SK-N-SH (cell line): ENCODE measurements around the gene BNC2. TPM values are rescaled to one million over a fixed set of nuclear protein-coding genes. Genes with fewer than 3 reads are reported as not detected.

Source experiments
- CTCF ChIA-PET: fragments of 300-600, 350-600 bp; formaldehyde crosslinking; extraction: SDS; loops from one replicate; lab custom pipeline; 2021; lab: Yijun Ruan, JAX
- POLR2A ChIA-PET: fragments of 350-600 bp; sonication (Branson Sonifier 250); formaldehyde crosslinking; extraction: SDS; loops from one replicate; lab custom pipeline; 2020; ENCODE audit warnings: antibody characterized with exemption, inconsistent platforms; lab: Yijun Ruan, JAX
- DNase-seq: peaks from one replicate; pipeline ENCODE4 v3.0.0; 2012
- H2AFZ ChIP-seq: fragments of 200-600 bp; sonication (generic); 2 replicates; pipeline ENCODE4 v1.8.1; 2016; ENCODE audit warnings: antibody characterized with exemption, mild to moderate bottlenecking, low read depth
- H3F3A ChIP-seq: fragments of 200-600 bp; sonication (generic); replicated peaks from 2 replicates; pipeline ENCODE3; 2016; ENCODE audit warnings: antibody characterized with exemption, mild to moderate bottlenecking; ENCODE audit not compliant: insufficient read depth
- H3K27ac ChIP-seq, 2 experiments: fragments of 200-500 bp in 1 of 2; fragments of 200-600 bp in 1 of 2; sonication (Bioruptor generic) in 1 of 2; sonication (generic), shearing (Covaris generic) in 1 of 2; 2 replicates each; pipeline versions ENCODE4 v1.5.1 to v1.6.1; 2014 to 2016; ENCODE audit warnings: low read depth in 2 of 2, inconsistent platforms in 1 of 2, low read length in 1 of 2, mild to moderate bottlenecking in 1 of 2, mixed read lengths in 1 of 2
- H3K27me3 ChIP-seq: fragments of 200-600 bp; sonication (generic), shearing (Covaris generic); 2 replicates; pipeline ENCODE4 v1.6.1; 2016; ENCODE audit warnings: mixed run types; ENCODE audit not compliant: insufficient read depth
- H3K36me3 ChIP-seq, 2 experiments: fragments of 200-500 bp in 1 of 2; fragments of 200-600 bp in 1 of 2; sonication (Bioruptor generic) in 1 of 2; sonication (generic) in 1 of 2; replicated peaks in 1 of 2; 2 replicates each; pipeline versions ENCODE3 to v1.5.1; 2014 to 2016; ENCODE audit warnings: low read length in 1 of 2, mild to moderate bottlenecking in 1 of 2; ENCODE audit not compliant: insufficient read depth in 2 of 2, control insufficient read depth in 1 of 2
- H3K4me1 ChIP-seq, 2 experiments: fragments of 200-500 bp in 1 of 2; fragments of 200-600 bp in 1 of 2; sonication (Bioruptor generic) in 1 of 2; sonication (generic), shearing (Covaris generic) in 1 of 2; 2 replicates each; pipeline versions ENCODE4 v1.5.1 to v1.6.1; 2014 to 2016; ENCODE audit warnings: low read depth in 1 of 2, low read length in 1 of 2, mixed run types in 1 of 2; ENCODE audit not compliant: insufficient read depth in 2 of 2, control insufficient read depth in 1 of 2
- H3K4me2 ChIP-seq: fragments of 200-600 bp; sonication (generic), shearing (Covaris generic); 2 replicates; pipeline ENCODE4 v1.6.1; 2017; ENCODE audit warnings: mixed run types
- H3K4me3 ChIP-seq, 2 experiments: fragments of 200-500 bp in 1 of 2; fragments of 200-600 bp in 1 of 2; sonication (Bioruptor generic) in 1 of 2; sonication (generic), shearing (Covaris generic) in 1 of 2; 2 replicates each; pipeline versions ENCODE4 v1.5.1 to v1.8.1; 2014 to 2016; ENCODE audit warnings: low read depth in 2 of 2, inconsistent platforms in 1 of 2, low read length in 1 of 2, mild to moderate bottlenecking in 1 of 2, mixed read lengths in 1 of 2, moderate library complexity in 1 of 2
- H3K79me2 ChIP-seq: fragments of 200-600 bp; sonication (generic); 2 replicates; pipeline ENCODE4 v1.8.1; 2017; ENCODE audit warnings: mild to moderate bottlenecking; ENCODE audit not compliant: insufficient read depth
- H3K9ac ChIP-seq: fragments of 200-600 bp; sonication (generic); 2 replicates; pipeline ENCODE4 v1.6.1; 2017; ENCODE audit warnings: mixed run types
- H3K9me2 ChIP-seq: fragments of 200-600 bp; sonication (generic); 2 replicates; pipeline ENCODE4 v1.6.1; 2017; ENCODE audit warnings: mixed run types
- H3K9me3 ChIP-seq: fragments of 200-600 bp; sonication (generic); 2 replicates; pipeline ENCODE4 v1.6.1; 2017; ENCODE audit warnings: mixed run types, mild to moderate bottlenecking, moderate library complexity
- H4K20me1 ChIP-seq: fragments of 200-600 bp; sonication (generic); 2 replicates; pipeline ENCODE4 v1.6.1; 2017; ENCODE audit warnings: mild to moderate bottlenecking, mixed run types; ENCODE audit not compliant: insufficient read depth
- CTCF ChIP-seq: fragments of 200-600 bp; sonication (generic); IDR thresholded peaks from 2 replicates; pipeline ENCODE4 v1.6.1; 2017; ENCODE audit warnings: antibody characterized with exemption, mild to moderate bottlenecking, moderate library complexity
- ELF1 ChIP-seq: IDR thresholded peaks from 2 replicates; pipeline ENCODE4 v1.4.0; 2012
- EP300 ChIP-seq, 2 experiments: IDR thresholded peaks; 2 replicates each; pipeline versions ENCODE4 v1.4.0 to v1.6.1; 2012; ENCODE audit warnings: borderline replicate concordance in 1 of 2, low read depth in 1 of 2, low read length in 1 of 2
- EZH2phosphoT487 ChIP-seq: fragments of 200-600 bp; sonication (generic); IDR thresholded peaks from 2 replicates; pipeline ENCODE4 v1.6.1; 2017; ENCODE audit warnings: low read depth, mixed run types, mild to moderate bottlenecking, antibody characterized with exemption, moderate library complexity, borderline replicate concordance
- FOSL2 ChIP-seq: IDR thresholded peaks from 2 replicates; pipeline ENCODE4 v1.4.0; 2012; ENCODE audit warnings: low read depth, mild to moderate bottlenecking, moderate library complexity, borderline replicate concordance
- FOXJ3 ChIP-seq: sonication (generic); formaldehyde crosslinking; IDR thresholded peaks from 2 replicates; pipeline ENCODE4 v1.5.1; 2020; ENCODE audit warnings: mild to moderate bottlenecking, missing genetic modification reagents
- FOXM1 ChIP-seq: IDR thresholded peaks from 2 replicates; pipeline ENCODE4 v1.4.0; 2012; ENCODE audit warnings: low read depth, mild to moderate bottlenecking
- GABPA ChIP-seq: IDR thresholded peaks from 2 replicates; pipeline ENCODE4 v1.4.0; 2012; ENCODE audit warnings: low read depth, mild to moderate bottlenecking
- GATA2 ChIP-seq: sonication (generic); formaldehyde crosslinking; IDR thresholded peaks from 2 replicates; pipeline ENCODE4 v1.5.0; 2020; ENCODE audit warnings: mild to moderate bottlenecking, missing genetic modification reagents
- IRF3 ChIP-seq: fragments of 150-350 bp; IDR thresholded peaks from 2 replicates; pipeline ENCODE4 v1.6.1; 2016; ENCODE audit warnings: mild to moderate bottlenecking, low read depth, low read length
- JUND ChIP-seq: IDR thresholded peaks from 2 replicates; pipeline ENCODE4 v1.4.0; 2012
- MAX ChIP-seq: IDR thresholded peaks from 2 replicates; pipeline ENCODE4 v1.4.0; 2012; ENCODE audit warnings: low read depth
- MXI1 ChIP-seq: IDR thresholded peaks from 2 replicates; pipeline ENCODE4 v1.6.1; 2012; ENCODE audit warnings: mild to moderate bottlenecking, low read depth, low read length, improper control_type of control experiment
- NRF1 ChIP-seq: IDR thresholded peaks from 2 replicates; pipeline ENCODE4 v1.6.1; 2012; ENCODE audit warnings: low read depth, mild to moderate bottlenecking, low read length
- POLR2AphosphoS5 ChIP-seq: IDR thresholded peaks from 2 replicates; pipeline ENCODE4 v1.6.1; 2012; ENCODE audit warnings: low read depth, low read length
- REST ChIP-seq: IDR thresholded peaks from 2 replicates; pipeline ENCODE4 v1.6.1; 2012; ENCODE audit warnings: mild to moderate bottlenecking, low read depth, low read length, moderate library complexity
- RFX5 ChIP-seq: IDR thresholded peaks from 2 replicates; pipeline ENCODE4 v1.6.1; 2012; ENCODE audit warnings: mild to moderate bottlenecking, improper control_type of control experiment, low read length
- RXRA ChIP-seq: IDR thresholded peaks from 2 replicates; pipeline ENCODE4 v1.4.0; 2012; ENCODE audit warnings: low read depth, mild to moderate bottlenecking, borderline replicate concordance
- SIN3A ChIP-seq: IDR thresholded peaks from 2 replicates; pipeline ENCODE4 v1.6.1; 2012; ENCODE audit warnings: low read depth, mild to moderate bottlenecking, low read length, moderate library complexity, borderline replicate concordance
- SMC3 ChIP-seq: IDR thresholded peaks from 2 replicates; pipeline ENCODE4 v1.6.1; 2012; ENCODE audit warnings: low read depth, low read length, improper control_type of control experiment
- TAF1 ChIP-seq: IDR thresholded peaks from 2 replicates; pipeline ENCODE4 v1.6.1; 2012; ENCODE audit warnings: low read depth, mild to moderate bottlenecking, low read length, moderate library complexity, borderline replicate concordance
- TEAD4 ChIP-seq: IDR thresholded peaks from 2 replicates; pipeline ENCODE4 v1.4.0; 2012; ENCODE audit warnings: mild to moderate bottlenecking, borderline replicate concordance; ENCODE audit not compliant: insufficient read depth
- USF2 ChIP-seq: fragments of 150-350 bp; IDR thresholded peaks from 2 replicates; pipeline ENCODE4 v1.6.1; 2017; ENCODE audit warnings: antibody characterized with exemption, low read length, low read depth, borderline replicate concordance
- YY1 ChIP-seq: IDR thresholded peaks from 2 replicates; pipeline ENCODE4 v1.4.0; 2012; ENCODE audit warnings: low read depth, mild to moderate bottlenecking
- WGBS: methylation state at CpG from one replicate; pipeline ENCODE4 v1.1.6; 2017; ENCODE audit warnings: low lambda C conversion rate; 5-methylcytosine and 5-hydroxymethylcytosine counted together
- polyA plus RNA-seq, 3 experiments: library from polyadenylated mRNA; depleted of rRNA; stranded (reverse); fragments of >200 nt; gene quantifications; 2 replicates each; pipeline ENCODE4 v1.2.3, GENCODE V29; 2012

BNC2 gene
- polyA plus RNA-seq, 1 of the 3 experiments (the other 2 are of a cell fraction), result 8.8 TPM

GRCh38 chr9:16487915-16488314 lies 382.6 kb downstream of the BNC2 start (continued):
- TF ChIP-seq FOXJ3 (CRISPR knock-in tag), result no peak
- TF ChIP-seq MXI1, result no peak
- no peak for TF ChIP-seq ELF1
- TF ChIP-seq RXRA, result no peak
- no peak for TF ChIP-seq GATA2
- TF ChIP-seq EZH2phosphoT487, result no peak
- no peak for TF ChIP-seq JUND

GRCh38 chr9:16485575-16486321 lies 384.7 kb downstream of the BNC2 start:
- TF ChIP-seq TEAD4 (no peak), SIN3A (no peak), GABPA (no peak), REST (no peak), POLR2AphosphoS5 (no peak), EZH2phosphoT487 (no peak), NRF1 (no peak), TAF1 (no peak), EP300 (IDR thresholded peaks at IDR 0.05; ENCODE audit: borderline replicate concordance in 1 of 2, low read depth in 1 of 2, low read length in 1 of 2) (no peak), MAX (no peak), USF2 (no peak), FOSL2 (no peak), RFX5 (no peak), IRF3 (no peak), YY1 (no peak), CTCF (no peak), RXRA (no peak), FOXM1 (no peak), FOXJ3 (CRISPR knock-in tag) (no peak), SMC3 (no peak)
- 90% methylated on average over 6 of the region's 6 CpGs for WGBS
- Histone ChIP-seq H3K4me2 (no peak overlapping the region), H3K9ac (no peak overlapping the region), H3K4me1 (peaks cover 0 to 13% of the 10 kb centered on the region in 2 experiments; a peak in 2 of 4 replicates), H4K20me1 (no peaks in the 10 kb centered on the region), H3K9me2 (no peaks in the 10 kb centered on the region), H3K27ac (no peak overlapping the region), H3K79me2 (no peaks in the 10 kb centered on the region), H3K4me3 (no peak overlapping the region), H3K27me3 (no peaks in the 10 kb centered on the region), H2AFZ (no peak overlapping the region), H3K9me3 (no peaks in the 10 kb centered on the region), H3K36me3 (peaks cover 0 to 5% of the 10 kb centered on the region in 2 experiments), H3F3A (no peaks in the 10 kb centered on the region)
- POLR2A ChIA-PET, result no interaction called here
- CTCF ChIA-PET, result no interaction called here
- DNase-seq, result no peak
